ENCODE results near the gene TGFB1I1.
"Not testable (repeated sequence)": the region's sequence is repeated elsewhere in the genome, so short reads cannot be mapped to it uniquely, and the experiment has no call there.

Gene TGFB1I1

DNA sequence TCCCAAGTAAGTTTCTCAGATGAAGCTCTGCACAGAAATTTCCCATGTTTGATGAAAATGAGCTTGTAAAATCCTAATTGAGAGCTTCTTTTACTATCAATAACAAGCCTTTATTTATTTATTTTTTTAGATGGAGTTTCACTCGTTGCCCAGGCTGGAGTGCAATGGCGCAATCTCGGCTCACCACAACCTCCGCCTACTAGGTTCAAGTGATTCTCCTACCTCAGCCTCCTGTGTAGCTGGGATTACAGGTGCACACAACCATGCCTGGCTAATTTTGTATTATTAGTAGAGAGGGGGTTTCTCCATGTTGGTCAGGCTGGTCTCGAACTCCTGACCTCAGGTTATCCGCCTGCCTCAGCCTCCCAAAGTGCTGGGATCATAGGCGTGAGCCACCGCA, 31.6 kb downstream of the TGFB1I1 start:
- not testable (repeated sequence) for H3K27ac ChIP-seq, H3K4me3 ChIP-seq

DNA sequence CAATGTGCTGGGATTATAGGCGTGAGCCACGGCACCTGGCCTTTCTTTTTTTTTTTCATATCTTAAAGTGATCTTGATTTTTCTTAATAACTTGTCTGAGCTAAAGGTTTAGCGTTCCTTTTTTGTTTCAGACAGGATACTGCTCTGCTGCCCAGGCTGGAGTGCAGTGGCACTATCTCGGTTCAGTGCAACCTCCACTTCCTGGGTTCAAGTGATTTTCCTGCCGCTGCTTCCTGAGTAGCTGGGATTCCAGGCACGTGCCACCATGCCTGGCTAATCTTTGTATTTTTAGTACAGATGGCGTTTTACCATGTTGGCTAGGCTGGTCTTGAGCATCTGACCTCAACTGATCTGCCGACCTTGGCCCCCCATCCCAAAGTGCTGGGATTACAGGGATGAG, 32.2 kb downstream of the TGFB1I1 start:
- no peak overlapping the region for H3K27ac ChIP-seq

DNA sequence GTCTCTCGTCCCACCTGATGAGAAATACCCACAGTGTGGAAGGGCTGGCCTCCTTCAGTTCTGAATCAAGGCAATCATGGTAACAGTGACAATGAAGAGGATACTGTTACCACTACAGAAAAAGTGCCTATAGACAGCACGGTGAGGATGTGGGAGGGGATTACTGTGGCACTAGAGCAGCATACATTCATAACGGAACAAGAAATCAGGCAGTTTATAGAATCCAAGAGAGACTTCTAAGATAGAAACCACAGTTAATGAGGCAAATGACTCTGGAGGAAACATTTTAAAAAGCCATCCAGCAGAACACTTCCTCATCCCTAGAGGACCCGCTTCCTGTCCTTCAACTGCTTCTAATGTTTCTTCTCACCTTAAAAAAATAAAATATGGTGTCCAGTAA, 33.5 kb downstream of the TGFB1I1 start:
- no peak overlapping the region for H3K4me3 ChIP-seq
- H3K27ac ChIP-seq = no peak overlapping the region

More for the DNA sequence above, 32.2 kb downstream of the TGFB1I1 start:
- no peak overlapping the region for H3K4me3 ChIP-seq

DNA sequence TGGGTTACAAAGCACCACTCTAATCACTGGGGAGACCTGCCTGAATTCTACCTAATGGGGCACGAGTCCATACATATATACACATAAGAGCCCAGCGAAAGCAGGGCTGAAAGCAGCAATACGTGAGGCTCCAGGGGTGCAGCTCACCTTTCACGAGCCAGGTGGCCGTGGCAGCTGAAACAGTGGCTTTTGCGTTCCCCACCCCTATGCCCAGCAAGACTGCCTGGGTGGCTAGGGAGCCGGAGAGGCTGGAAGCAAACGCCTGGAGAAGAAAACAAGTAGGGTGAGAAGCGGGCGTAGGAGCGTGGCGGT, 35.6 kb downstream of the TGFB1I1 start:
- H3K4me3 ChIP-seq = peak overlapping the region; percentile 73 to 98 (median 87)
- H3K27ac ChIP-seq = peak overlapping the region in 20 of 21 experiments; percentile 76 to 98 (median 96)

DNA sequence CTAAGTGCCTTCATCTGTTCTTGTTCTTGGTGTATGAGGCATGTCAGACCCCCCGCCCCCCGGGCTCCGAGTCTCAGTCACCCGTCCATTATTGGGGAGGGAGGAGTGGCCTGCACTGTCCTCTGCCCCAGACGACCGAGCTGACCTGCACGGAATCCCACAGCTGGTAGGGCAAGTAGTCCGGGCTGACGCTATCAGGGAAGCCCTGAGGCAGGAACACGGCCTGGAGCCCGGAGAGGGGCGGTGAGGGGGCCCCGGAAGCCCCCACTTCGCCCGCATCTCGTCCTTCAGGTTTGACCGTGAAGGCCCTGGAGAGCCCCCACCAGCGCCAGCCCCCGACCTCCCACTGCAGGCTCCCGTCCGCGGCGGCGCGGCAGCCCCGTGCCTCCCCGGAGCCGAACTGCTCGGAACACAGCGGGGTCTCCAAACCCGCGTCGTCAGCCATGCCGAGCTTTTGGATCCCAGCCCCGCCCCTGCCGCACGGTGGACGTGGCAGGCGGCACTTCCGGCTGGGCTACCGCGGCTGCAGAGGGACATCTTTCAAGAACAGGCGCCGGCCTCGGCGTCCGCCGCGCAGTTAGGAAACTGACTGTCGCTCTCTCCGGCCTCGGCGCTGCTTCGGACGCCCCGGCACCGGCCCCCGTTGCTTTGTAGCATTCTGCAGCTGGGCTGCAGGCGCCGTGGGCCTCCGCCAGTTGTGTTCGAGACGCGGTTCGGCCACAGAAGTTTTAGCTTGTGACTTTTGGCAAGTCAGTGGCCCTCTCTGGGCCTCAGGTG, 36.2 kb downstream of the TGFB1I1 start, which contains the start of gene RUSF1:
RUSF1 (minus strand) TSS at position 463 of the 777 bp plus-strand sequence; CDS start at position 445, 18 bp downstream.
- H3K27ac ChIP-seq = peak within 1 kb of the TSS; percentile 76 to 98 (median 95)

DNA sequence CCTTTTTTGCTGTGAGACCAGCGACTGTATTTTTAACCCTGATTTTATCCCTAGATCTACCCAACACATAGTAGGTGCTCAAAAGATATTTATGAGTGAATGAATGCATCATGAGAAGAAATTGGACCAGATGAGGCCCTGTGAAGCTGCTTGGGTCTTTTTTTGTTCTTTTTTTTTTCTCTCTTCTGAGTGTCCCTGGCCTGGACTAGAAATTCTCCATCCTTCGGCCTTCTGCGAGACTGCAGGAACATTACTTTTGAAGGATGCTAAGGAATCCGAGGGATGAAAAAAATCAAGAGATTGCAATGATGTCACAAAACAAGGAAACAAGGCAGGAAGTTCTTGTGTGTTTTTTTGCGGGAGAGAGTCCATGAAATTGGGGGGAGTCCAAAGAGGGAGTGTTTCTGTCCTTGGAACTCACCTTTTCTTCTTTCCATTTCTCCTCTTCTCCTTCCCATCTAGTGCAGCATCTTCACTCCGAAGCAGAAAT, 36.8 kb downstream of the TGFB1I1 start:
- H3K4me3 ChIP-seq = peak overlapping the region; percentile 73 to 98 (median 87)
- H3K27ac ChIP-seq = peak overlapping the region; percentile 76 to 98 (median 95)

More for the DNA sequence above, 36.2 kb downstream of the TGFB1I1 start, which contains the start of gene RUSF1:
- peak within 1 kb of the TSS; percentile 73 to 98 (median 87) for H3K4me3 ChIP-seq

DNA sequence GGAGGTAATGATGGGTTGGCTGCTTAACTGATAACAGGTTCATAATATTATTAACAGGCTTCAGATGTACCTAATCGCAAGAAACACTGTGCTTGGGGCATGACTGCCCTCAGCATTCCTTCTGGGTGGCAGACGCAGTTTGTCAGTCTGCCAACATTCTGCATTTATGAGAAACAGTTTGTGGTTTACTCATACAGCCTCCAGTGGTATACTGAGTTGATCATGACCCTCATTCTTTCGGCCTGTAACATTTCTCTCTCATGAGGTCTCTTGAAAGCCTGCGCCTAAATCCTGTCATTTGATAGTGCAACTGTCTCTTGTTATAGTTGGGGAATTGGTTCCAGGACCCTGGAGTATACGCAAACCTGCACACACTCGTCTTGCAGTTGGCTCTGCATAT, 41.2 kb downstream of the TGFB1I1 start:
- Histone ChIP-seq H3K27ac (no peak overlapping the region), H3K4me3 (no peak overlapping the region)

DNA sequence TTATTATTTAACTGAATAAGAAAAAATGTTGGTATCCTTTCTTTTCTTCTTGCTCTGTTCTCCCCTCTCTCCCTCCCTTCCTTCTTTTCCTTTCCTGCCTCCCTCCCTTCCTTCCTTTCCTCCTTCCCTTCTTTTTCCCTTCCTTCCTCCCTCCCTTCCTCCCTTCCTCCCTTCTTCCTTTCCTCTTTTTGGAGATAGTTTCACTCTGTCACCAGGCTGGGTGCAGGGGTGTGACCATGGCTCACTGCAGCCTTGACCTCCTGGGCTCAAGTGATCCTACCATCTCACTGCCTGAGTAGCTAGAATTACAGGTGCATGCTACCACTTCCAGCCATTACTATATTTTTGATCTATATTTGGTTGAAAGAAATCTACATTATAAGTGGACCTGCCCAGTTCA, 41.9 kb downstream of the TGFB1I1 start:
- Histone ChIP-seq H3K4me3 (no peak overlapping the region), H3K27ac (no peak overlapping the region)

DNA sequence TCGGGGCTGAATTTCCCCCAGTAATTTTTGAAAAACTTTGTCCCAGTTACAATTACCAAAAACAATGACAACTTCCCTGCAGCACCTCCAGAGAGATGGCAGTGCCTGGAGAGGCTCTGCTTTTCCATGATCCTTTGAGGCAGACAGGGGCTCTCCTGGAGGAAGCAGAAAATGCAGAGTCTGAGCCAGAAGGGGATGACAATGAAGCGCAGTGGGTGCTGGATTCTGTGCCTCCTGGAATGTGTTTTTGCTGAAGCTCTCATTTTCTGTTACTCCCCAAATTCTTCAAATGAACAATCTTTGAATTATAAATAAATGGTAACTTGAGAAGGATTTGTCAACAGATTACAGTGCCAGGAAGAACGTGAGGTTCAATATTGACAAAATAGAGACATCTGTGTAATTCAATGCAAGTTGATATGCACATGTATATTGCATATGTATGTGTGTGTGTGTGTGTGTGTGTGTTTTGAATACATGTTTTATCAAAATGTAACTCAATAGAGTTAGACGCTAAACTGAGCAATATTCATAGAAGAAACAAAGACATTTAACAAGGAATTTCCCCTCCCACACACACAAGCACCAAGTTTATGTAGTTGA, 45.9 kb downstream of the TGFB1I1 start:
- Histone ChIP-seq H3K27ac (no peak overlapping the region), H3K4me3 (no peak overlapping the region)

DNA sequence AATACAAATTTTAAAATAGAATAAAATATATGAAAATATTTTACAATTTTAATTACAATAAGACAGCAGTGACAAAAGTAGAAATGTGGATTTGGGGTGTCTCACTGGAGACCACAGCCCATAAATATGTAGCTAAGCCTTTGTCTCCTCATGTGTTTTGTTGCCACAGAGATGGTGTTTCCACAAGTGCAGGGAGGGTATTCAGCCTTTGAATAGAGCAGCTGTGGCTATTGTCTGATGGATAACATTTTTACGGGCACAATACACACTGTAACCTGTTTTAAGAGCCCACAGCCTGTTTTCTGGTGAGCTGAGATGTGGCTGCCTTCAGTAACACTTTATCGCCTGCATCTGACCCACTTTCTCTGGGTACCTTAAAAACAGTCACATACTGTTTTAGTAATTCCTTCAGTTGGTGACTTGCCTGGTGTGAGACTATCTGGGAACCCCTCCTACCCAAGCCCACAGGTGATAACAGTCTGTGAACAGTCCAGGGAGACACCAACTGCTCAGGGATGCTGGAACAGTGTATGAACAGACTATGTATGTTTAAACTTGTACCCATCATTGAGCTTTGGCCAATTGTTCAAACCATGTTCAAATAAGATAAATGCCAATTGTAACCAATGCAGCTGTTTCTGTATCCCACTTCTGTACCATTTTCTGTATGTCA, 47.9 kb downstream of the TGFB1I1 start:
- Histone ChIP-seq H3K4me3 (no peak overlapping the region), H3K27ac (no peak overlapping the region)

DNA sequence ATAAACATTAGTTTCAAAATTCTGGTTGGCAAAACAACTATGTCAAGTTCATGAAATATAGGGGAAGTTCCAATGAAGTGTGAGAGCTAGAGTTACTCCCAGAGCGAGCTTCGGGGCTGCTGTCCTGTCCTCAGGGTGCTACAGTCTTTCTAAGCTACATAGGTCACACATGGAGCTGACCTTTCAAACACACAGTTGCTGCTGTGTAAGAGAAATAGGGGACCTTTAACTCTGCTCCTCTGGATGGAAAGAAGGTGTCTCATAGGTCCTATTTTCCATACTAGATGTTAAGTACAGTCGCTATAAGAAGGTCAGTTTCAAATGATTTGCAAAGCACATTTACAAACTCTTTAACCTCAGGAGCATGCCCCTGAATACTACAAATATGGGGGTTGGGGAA, 49.4 kb downstream of the TGFB1I1 start:
- Histone ChIP-seq H3K27ac (no peak overlapping the region), H3K4me3 (no peak overlapping the region)

DNA sequence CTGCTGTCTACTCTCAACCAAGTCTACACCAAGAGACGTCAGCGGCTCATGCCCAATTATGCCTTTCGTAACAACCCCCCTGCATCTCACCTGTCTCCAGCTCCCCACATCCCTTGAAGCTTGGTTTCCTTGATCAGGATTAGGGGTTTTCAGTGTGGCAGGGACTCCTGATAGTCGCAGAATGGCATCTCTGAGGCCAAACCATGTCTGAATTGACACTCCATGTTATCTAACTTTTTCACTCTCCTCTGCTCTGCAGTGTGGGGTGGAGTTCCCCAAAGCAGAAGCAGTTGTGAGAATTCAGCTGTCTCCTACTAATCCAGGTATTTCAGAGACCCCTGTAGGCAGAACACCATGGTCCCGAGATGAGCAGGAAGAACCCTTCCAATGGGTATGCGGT, 50.1 kb downstream of the TGFB1I1 start:
- no peak overlapping the region for H3K4me3 ChIP-seq
- no peak overlapping the region for H3K27ac ChIP-seq

DNA sequence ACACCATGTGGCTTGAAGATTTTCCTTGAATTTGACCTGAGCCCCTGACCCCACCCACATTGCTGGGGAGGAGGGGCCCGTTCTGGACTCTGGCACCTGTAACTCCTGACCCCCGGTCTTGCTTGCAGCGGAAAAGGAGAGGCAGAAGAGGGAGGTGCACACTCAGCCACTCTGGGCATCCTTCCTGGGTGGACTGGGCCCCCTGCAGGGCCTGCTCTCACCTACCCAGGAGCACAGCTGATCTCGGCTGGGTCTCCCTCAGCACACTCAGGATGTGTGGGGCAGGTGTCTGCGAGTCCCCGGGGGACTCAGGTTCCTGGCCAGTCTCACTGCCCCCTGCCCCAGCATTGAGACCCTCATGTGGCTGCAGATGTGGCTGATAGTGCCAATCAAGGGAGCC, 51.8 kb downstream of the TGFB1I1 start:
- H3K4me3 ChIP-seq = not testable (repeated sequence)

DNA sequence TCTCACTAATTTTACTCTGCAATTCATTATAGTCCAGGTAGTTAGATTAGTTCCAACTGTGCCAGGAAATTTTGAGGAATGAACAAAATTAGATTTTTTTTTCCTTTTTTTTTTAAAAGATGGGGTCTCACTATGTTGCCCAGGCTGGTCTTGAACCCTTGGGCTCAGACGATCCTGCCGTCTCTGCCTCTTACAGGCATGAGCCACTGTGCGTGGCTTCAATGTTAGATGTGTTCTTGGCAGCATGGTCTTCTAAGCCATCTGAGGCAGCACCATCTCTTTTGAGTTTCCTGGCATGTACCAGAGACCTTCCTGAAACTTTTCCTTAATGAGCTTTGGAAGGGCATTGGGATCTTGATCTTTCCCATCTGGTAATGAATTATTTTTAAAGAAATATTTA, 53.2 kb downstream of the TGFB1I1 start:
- no peak overlapping the region for H3K4me3 ChIP-seq
- H3K27ac ChIP-seq = no peak overlapping the region

More for the DNA sequence above, 51.8 kb downstream of the TGFB1I1 start:
- H3K27ac ChIP-seq = not testable (repeated sequence)
